ENCODE measurements around the gene BCL2L13. TPM values are rescaled to one million over a fixed set of nuclear protein-coding genes. Genes with fewer than 3 reads are reported as not detected.

The BCL2L13 gene
- total RNA-seq, 4 donors from 2014 or later: 56.6 to 71.3 (median 68.9) TPM

DNA sequence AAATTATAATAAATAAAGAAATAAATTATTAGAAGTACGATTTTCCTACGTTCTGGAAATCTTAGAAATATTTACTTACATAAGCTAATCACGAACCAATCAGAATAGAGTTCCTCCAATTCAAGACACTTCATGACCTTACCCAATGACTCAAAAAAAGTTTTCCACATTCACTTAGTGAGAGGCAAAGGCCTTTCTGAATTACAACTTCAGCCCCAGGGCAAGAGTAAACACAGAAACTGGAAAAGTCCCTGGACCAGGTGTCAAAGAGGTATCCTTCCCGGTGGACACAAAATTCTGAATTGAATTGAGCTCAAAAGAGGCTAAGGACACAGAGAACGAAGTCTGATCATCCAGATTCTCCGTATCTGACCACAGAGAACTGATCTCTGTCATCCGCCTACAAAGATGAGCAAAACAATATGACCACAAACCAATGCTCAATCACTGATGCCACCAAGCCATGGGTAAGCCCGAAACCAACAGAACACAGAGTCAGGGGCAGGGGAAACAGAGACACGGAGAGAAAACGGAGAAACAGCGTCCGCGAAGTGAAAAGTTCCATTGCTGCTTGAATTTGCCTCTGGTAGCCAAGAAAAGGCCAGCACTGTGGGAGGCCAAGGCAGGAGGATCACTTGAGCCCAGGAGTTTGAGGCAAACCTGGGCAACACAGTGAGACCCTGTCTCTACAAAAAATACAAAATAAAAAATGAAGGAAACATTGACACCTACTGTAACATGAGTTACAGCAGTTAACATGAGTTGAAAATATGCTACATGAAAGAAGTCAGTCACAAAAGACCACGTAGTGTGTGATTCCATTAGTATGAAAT is 128.9 kb downstream of the BCL2L13 start:
- Histone ChIP-seq H3K4me1 (peaks cover 16% of the 10 kb centered on the region), H3K36me3 (no peaks in the 10 kb centered on the region), H3K4me3 (no peak overlapping the region), H3K27ac (no peak overlapping the region), H3K27me3 (no peaks in the 10 kb centered on the region), H3K9me3 (no peaks in the 10 kb centered on the region)
- no peak for DNase-seq (ENCODE audit: low spot score in 2 of 2)
- WGBS: 80% methylated on average over 14 of the region's 14 CpGs
- no peak for TF ChIP-seq POLR2AphosphoS5 (IDR thresholded peaks at IDR 0.05)
- no peak for TF ChIP-seq POLR2A (IDR thresholded peaks at IDR 0.05)
- no peak for TF ChIP-seq EP300 (IDR thresholded peaks at IDR 0.05)
- TF ChIP-seq, protein P1, sequence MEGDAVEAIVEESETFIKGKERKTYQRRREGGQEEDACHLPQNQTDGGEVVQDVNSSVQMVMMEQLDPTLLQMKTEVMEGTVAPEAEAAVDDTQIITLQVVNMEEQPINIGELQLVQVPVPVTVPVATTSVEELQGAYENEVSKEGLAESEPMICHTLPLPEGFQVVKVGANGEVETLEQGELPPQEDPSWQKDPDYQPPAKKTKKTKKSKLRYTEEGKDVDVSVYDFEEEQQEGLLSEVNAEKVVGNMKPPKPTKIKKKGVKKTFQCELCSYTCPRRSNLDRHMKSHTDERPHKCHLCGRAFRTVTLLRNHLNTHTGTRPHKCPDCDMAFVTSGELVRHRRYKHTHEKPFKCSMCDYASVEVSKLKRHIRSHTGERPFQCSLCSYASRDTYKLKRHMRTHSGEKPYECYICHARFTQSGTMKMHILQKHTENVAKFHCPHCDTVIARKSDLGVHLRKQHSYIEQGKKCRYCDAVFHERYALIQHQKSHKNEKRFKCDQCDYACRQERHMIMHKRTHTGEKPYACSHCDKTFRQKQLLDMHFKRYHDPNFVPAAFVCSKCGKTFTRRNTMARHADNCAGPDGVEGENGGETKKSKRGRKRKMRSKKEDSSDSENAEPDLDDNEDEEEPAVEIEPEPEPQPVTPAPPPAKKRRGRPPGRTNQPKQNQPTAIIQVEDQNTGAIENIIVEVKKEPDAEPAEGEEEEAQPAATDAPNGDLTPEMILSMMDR (IDR thresholded peaks at IDR 0.05): no peak

- H3K36me3 ChIP-seq: no peaks in the 10 kb centered on the region
- TF ChIP-seq POLR2AphosphoS5 (IDR thresholded peaks at IDR 0.05): no peak
- TF ChIP-seq EP300 (IDR thresholded peaks at IDR 0.05): no peak
- TF ChIP-seq POLR2A (IDR thresholded peaks at IDR 0.05): no peak
- TF ChIP-seq, protein P1 (IDR thresholded peaks at IDR 0.05): no peak
- peaks cover 28% of the 10 kb centered on the region for H3K4me1 ChIP-seq
- DNase-seq (ENCODE audit: low spot score in 2 of 2): peak in 1 of 2 donors; percentile 52
- no peaks in the 10 kb centered on the region for H3K9me3 ChIP-seq
- WGBS: 91% methylated on average over 12 of the region's 14 CpGs
- no peak overlapping the region for H3K27ac ChIP-seq
- H3K4me3 ChIP-seq: no peak overlapping the region
- H3K27me3 ChIP-seq: no peaks in the 10 kb centered on the region
These were observed 130.6 kb downstream of the BCL2L13 start for GRCh38 chr22:17769013-17769715.

GRCh38 chr22:17769716-17770082 is 131.1 kb downstream of the BCL2L13 start:
- TF ChIP-seq EP300 (IDR thresholded peaks at IDR 0.05) (no peak), POLR2A (IDR thresholded peaks at IDR 0.05) (no peak), POLR2AphosphoS5 (IDR thresholded peaks at IDR 0.05) (no peak)
- TF ChIP-seq, protein P1 (IDR thresholded peaks at IDR 0.05): no peak
- no peaks in the 10 kb centered on the region for H3K36me3 ChIP-seq
- no peak for DNase-seq (ENCODE audit: low spot score in 2 of 2)
- WGBS: 92% methylated on average over 2 of the region's 9 CpGs
- H3K4me1 ChIP-seq: peaks cover 30% of the 10 kb centered on the region
- H3K9me3 ChIP-seq: no peaks in the 10 kb centered on the region
- no peak overlapping the region for H3K4me3 ChIP-seq
- H3K27me3 ChIP-seq: no peaks in the 10 kb centered on the region
- no peak overlapping the region for H3K27ac ChIP-seq

DNA sequence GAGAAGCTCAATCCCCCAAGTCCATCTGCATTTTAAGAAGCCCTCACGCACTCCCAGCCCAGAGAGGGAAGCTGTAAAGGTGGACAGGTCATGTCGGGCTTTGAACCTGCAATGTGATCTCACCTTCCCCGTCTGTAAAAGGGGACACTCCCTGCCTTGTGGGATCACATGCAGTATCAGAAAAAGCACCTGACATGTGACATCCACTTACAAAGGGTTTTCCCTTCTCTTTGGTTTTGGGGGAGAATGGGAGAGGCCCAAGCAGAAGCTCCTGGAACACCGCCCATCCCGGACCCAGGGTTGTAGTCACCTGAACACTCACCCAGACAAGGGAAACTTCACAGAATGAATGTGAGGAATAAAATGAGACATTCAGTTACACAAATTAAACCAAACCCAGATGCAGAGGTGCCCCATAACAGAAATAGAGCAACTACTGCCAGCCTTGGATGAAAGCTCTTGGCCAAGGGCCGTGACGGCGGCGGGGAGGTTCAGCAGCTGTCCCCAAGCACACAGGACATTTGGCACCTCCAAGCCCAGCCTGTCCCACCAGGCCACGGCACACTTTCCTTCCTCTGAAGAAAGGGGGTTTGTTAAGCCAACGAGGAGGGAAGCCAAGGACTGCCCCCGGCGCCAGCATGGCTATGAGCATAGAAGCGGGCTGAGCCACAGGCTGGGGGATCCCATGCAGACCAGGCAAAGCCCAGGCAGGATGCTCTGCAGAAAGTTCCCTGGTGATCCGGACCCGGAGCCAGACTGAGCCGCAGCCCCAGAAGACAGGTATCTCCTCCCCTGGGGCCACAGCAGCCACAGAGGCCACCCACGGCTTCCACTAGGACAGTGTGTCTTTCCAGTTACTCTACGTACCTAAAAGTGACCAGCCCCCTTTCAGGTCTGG is 131.9 kb downstream of the BCL2L13 start:
- Histone ChIP-seq H3K36me3 (no peaks in the 10 kb centered on the region), H3K4me3 (no peak overlapping the region), H3K4me1 (peaks cover 33% of the 10 kb centered on the region), H3K27me3 (no peaks in the 10 kb centered on the region), H3K27ac (no peak overlapping the region), H3K9me3 (no peaks in the 10 kb centered on the region)
- no peak for TF ChIP-seq POLR2A (IDR thresholded peaks at IDR 0.05)
- TF ChIP-seq, protein P1 (IDR thresholded peaks at IDR 0.05): no peak
- TF ChIP-seq POLR2AphosphoS5 (IDR thresholded peaks at IDR 0.05): no peak
- TF ChIP-seq EP300 (IDR thresholded peaks at IDR 0.05): no peak
- no peak for DNase-seq (ENCODE audit: low spot score in 2 of 2)
- 88% methylated on average over 19 of the region's 19 CpGs for WGBS
